SK-N-SH (cell line): ENCODE results near the gene TKTL1. TPM values are rescaled to one million over a fixed set of nuclear protein-coding genes. Genes with fewer than 3 reads are reported as not detected.

ENCODE experiments used
- CTCF ChIA-PET: fragments of 300-600, 350-600 bp; formaldehyde crosslinking; extraction: SDS; loops from one replicate; lab custom pipeline; 2021; lab: Yijun Ruan, JAX
- POLR2A ChIA-PET: fragments of 350-600 bp; sonication (Branson Sonifier 250); formaldehyde crosslinking; extraction: SDS; loops from one replicate; lab custom pipeline; 2020; ENCODE audit warnings: antibody characterized with exemption, inconsistent platforms; lab: Yijun Ruan, JAX
- DNase-seq: peaks from one replicate; pipeline ENCODE4 v3.0.0; 2012
- H2AFZ ChIP-seq: fragments of 200-600 bp; sonication (generic); 2 replicates; pipeline ENCODE4 v1.8.1; 2016; ENCODE audit warnings: antibody characterized with exemption, mild to moderate bottlenecking, low read depth
- H3F3A ChIP-seq: fragments of 200-600 bp; sonication (generic); replicated peaks from 2 replicates; pipeline ENCODE3; 2016; ENCODE audit warnings: antibody characterized with exemption, mild to moderate bottlenecking; ENCODE audit not compliant: insufficient read depth
- H3K27ac ChIP-seq, 2 experiments: fragments of 200-500 bp in 1 of 2; fragments of 200-600 bp in 1 of 2; sonication (Bioruptor generic) in 1 of 2; sonication (generic), shearing (Covaris generic) in 1 of 2; 2 replicates each; pipeline versions ENCODE4 v1.5.1 to v1.6.1; 2014 to 2016; ENCODE audit warnings: low read depth in 2 of 2, inconsistent platforms in 1 of 2, low read length in 1 of 2, mild to moderate bottlenecking in 1 of 2, mixed read lengths in 1 of 2
- H3K27me3 ChIP-seq: fragments of 200-600 bp; sonication (generic), shearing (Covaris generic); 2 replicates; pipeline ENCODE4 v1.6.1; 2016; ENCODE audit warnings: mixed run types; ENCODE audit not compliant: insufficient read depth
- H3K36me3 ChIP-seq, 2 experiments: fragments of 200-500 bp in 1 of 2; fragments of 200-600 bp in 1 of 2; sonication (Bioruptor generic) in 1 of 2; sonication (generic) in 1 of 2; replicated peaks in 1 of 2; 2 replicates each; pipeline versions ENCODE3 to v1.5.1; 2014 to 2016; ENCODE audit warnings: low read length in 1 of 2, mild to moderate bottlenecking in 1 of 2; ENCODE audit not compliant: insufficient read depth in 2 of 2, control insufficient read depth in 1 of 2
- H3K4me1 ChIP-seq, 2 experiments: fragments of 200-500 bp in 1 of 2; fragments of 200-600 bp in 1 of 2; sonication (Bioruptor generic) in 1 of 2; sonication (generic), shearing (Covaris generic) in 1 of 2; 2 replicates each; pipeline versions ENCODE4 v1.5.1 to v1.6.1; 2014 to 2016; ENCODE audit warnings: low read depth in 1 of 2, low read length in 1 of 2, mixed run types in 1 of 2; ENCODE audit not compliant: insufficient read depth in 2 of 2, control insufficient read depth in 1 of 2
- H3K4me2 ChIP-seq: fragments of 200-600 bp; sonication (generic), shearing (Covaris generic); 2 replicates; pipeline ENCODE4 v1.6.1; 2017; ENCODE audit warnings: mixed run types
- H3K4me3 ChIP-seq, 2 experiments: fragments of 200-500 bp in 1 of 2; fragments of 200-600 bp in 1 of 2; sonication (Bioruptor generic) in 1 of 2; sonication (generic), shearing (Covaris generic) in 1 of 2; 2 replicates each; pipeline versions ENCODE4 v1.5.1 to v1.8.1; 2014 to 2016; ENCODE audit warnings: low read depth in 2 of 2, inconsistent platforms in 1 of 2, low read length in 1 of 2, mild to moderate bottlenecking in 1 of 2, mixed read lengths in 1 of 2, moderate library complexity in 1 of 2
- H3K79me2 ChIP-seq: fragments of 200-600 bp; sonication (generic); 2 replicates; pipeline ENCODE4 v1.8.1; 2017; ENCODE audit warnings: mild to moderate bottlenecking; ENCODE audit not compliant: insufficient read depth
- H3K9ac ChIP-seq: fragments of 200-600 bp; sonication (generic); 2 replicates; pipeline ENCODE4 v1.6.1; 2017; ENCODE audit warnings: mixed run types
- H3K9me2 ChIP-seq: fragments of 200-600 bp; sonication (generic); 2 replicates; pipeline ENCODE4 v1.6.1; 2017; ENCODE audit warnings: mixed run types
- H3K9me3 ChIP-seq: fragments of 200-600 bp; sonication (generic); 2 replicates; pipeline ENCODE4 v1.6.1; 2017; ENCODE audit warnings: mixed run types, mild to moderate bottlenecking, moderate library complexity
- H4K20me1 ChIP-seq: fragments of 200-600 bp; sonication (generic); 2 replicates; pipeline ENCODE4 v1.6.1; 2017; ENCODE audit warnings: mild to moderate bottlenecking, mixed run types; ENCODE audit not compliant: insufficient read depth
- FOXJ3 ChIP-seq: sonication (generic); formaldehyde crosslinking; IDR thresholded peaks from 2 replicates; pipeline ENCODE4 v1.5.1; 2020; ENCODE audit warnings: mild to moderate bottlenecking, missing genetic modification reagents
- GATA2 ChIP-seq: sonication (generic); formaldehyde crosslinking; IDR thresholded peaks from 2 replicates; pipeline ENCODE4 v1.5.0; 2020; ENCODE audit warnings: mild to moderate bottlenecking, missing genetic modification reagents
- MAX ChIP-seq: IDR thresholded peaks from 2 replicates; pipeline ENCODE4 v1.4.0; 2012; ENCODE audit warnings: low read depth
- MXI1 ChIP-seq: IDR thresholded peaks from 2 replicates; pipeline ENCODE4 v1.6.1; 2012; ENCODE audit warnings: mild to moderate bottlenecking, low read depth, low read length, improper control_type of control experiment
- POLR2AphosphoS5 ChIP-seq: IDR thresholded peaks from 2 replicates; pipeline ENCODE4 v1.6.1; 2012; ENCODE audit warnings: low read depth, low read length
- RAD21 ChIP-seq: IDR thresholded peaks from 2 replicates; pipeline ENCODE4 v1.6.1; 2012; ENCODE audit warnings: mild to moderate bottlenecking, low read length
- REST ChIP-seq: IDR thresholded peaks from 2 replicates; pipeline ENCODE4 v1.6.1; 2012; ENCODE audit warnings: mild to moderate bottlenecking, low read depth, low read length, moderate library complexity
- RXRA ChIP-seq: IDR thresholded peaks from 2 replicates; pipeline ENCODE4 v1.4.0; 2012; ENCODE audit warnings: low read depth, mild to moderate bottlenecking, borderline replicate concordance
- SIN3A ChIP-seq: IDR thresholded peaks from 2 replicates; pipeline ENCODE4 v1.6.1; 2012; ENCODE audit warnings: low read depth, mild to moderate bottlenecking, low read length, moderate library complexity, borderline replicate concordance
- TAF1 ChIP-seq: IDR thresholded peaks from 2 replicates; pipeline ENCODE4 v1.6.1; 2012; ENCODE audit warnings: low read depth, mild to moderate bottlenecking, low read length, moderate library complexity, borderline replicate concordance
- TCF12 ChIP-seq: IDR thresholded peaks from 2 replicates; pipeline ENCODE4 v1.4.0; 2012
- YY1 ChIP-seq: IDR thresholded peaks from 2 replicates; pipeline ENCODE4 v1.4.0; 2012; ENCODE audit warnings: low read depth, mild to moderate bottlenecking
- WGBS: methylation state at CpG from one replicate; pipeline ENCODE4 v1.1.6; 2017; ENCODE audit warnings: low lambda C conversion rate; 5-methylcytosine and 5-hydroxymethylcytosine counted together
- polyA plus RNA-seq, 3 experiments: library from polyadenylated mRNA; depleted of rRNA; stranded (reverse); fragments of >200 nt; gene quantifications; 2 replicates each; pipeline ENCODE4 v1.2.3, GENCODE V29; 2012
- TF ChIP-seq, protein P1 (sequence below): IDR thresholded peaks from 2 replicates; pipeline ENCODE4 v1.4.0; 2012; ENCODE audit warnings: low read depth, borderline replicate concordance
- TF ChIP-seq, protein P2 (sequence below): IDR thresholded peaks from 2 replicates; pipeline ENCODE4; 2012

The TKTL1 gene
- polyA plus RNA-seq, 1 of the 3 experiments (the other 2 are of a cell fraction) = not detected

GRCh38 chrX:154371017-154371788 is 75.6 kb downstream of the TKTL1 start:
- TF ChIP-seq SIN3A (peak; percentile 74), FOXJ3 (CRISPR knock-in tag) (no peak), TCF12 (peak; percentile 10; the same call in 1 of the 2 replicates), TAF1 (peak; percentile 80; the same call in 1 of the 2 replicates), MXI1 (no peak; the same call in 1 of the 2 replicates), GATA2 (CRISPR knock-in tag) (no peak), POLR2AphosphoS5 (peak; percentile 97), RXRA (no peak), RAD21 (no peak), YY1 (peak; percentile 54; the same call in 1 of the 2 replicates), MAX (peak; percentile 98), REST (peak; percentile 18; the same call in 1 of the 2 replicates)
- TF ChIP-seq, protein P1, sequence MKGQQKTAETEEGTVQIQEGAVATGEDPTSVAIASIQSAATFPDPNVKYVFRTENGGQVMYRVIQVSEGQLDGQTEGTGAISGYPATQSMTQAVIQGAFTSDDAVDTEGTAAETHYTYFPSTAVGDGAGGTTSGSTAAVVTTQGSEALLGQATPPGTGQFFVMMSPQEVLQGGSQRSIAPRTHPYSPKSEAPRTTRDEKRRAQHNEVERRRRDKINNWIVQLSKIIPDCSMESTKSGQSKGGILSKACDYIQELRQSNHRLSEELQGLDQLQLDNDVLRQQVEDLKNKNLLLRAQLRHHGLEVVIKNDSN = no peak
- TF ChIP-seq, protein P2, sequence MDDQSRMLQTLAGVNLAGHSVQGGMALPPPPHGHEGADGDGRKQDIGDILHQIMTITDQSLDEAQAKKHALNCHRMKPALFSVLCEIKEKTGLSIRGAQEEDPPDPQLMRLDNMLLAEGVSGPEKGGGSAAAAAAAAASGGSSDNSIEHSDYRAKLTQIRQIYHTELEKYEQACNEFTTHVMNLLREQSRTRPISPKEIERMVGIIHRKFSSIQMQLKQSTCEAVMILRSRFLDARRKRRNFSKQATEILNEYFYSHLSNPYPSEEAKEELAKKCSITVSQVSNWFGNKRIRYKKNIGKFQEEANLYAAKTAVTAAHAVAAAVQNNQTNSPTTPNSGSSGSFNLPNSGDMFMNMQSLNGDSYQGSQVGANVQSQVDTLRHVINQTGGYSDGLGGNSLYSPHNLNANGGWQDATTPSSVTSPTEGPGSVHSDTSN = peak; percentile 20; the same call in 1 of the 2 replicates
- peaks cover 16 to 17% of the 10 kb centered on the region in 2 experiments; a peak in 2 of 4 replicates for H3K4me1 ChIP-seq
- peaks cover 25% of the 10 kb centered on the region for H4K20me1 ChIP-seq
- peaks cover 14% of the 10 kb centered on the region for H3F3A ChIP-seq
- peak overlapping the region; percentile 90 to 98 for H3K27ac ChIP-seq
- H3K9me2 ChIP-seq = no peaks in the 10 kb centered on the region
- peak; percentile 88 for DNase-seq
- peaks cover 10 to 14% of the 10 kb centered on the region in 2 experiments for H3K36me3 ChIP-seq
- H3K9ac ChIP-seq = peak overlapping the region; percentile 88
- H3K79me2 ChIP-seq = peaks cover 75% of the 10 kb centered on the region
- ChIA-PET CTCF (no interaction called here), POLR2A (interaction anchor here (0.6 kb wide), 1 partner anchor 120 kb away, joined by 3 read pairs; no protein-coding TSS in a partner anchor)
- no peaks in the 10 kb centered on the region for H3K27me3 ChIP-seq
- H2AFZ ChIP-seq = no peak overlapping the region
- peak overlapping the region; percentile 97; the same call in 1 of the 2 replicates for H3K4me2 ChIP-seq
- no peaks in the 10 kb centered on the region for H3K9me3 ChIP-seq
- 51% methylated on average over 36 of the region's 77 CpGs for WGBS
- H3K4me3 ChIP-seq = peak overlapping the region; percentile 72 to 82
